GM12892 (cell line): ENCODE data around the gene SH3RF1.

Experiments used
- POLR2A ChIP-seq: IDR thresholded peaks from 2 replicates; pipeline ENCODE4 v1.6.1; 2011; ENCODE audit warnings: low read depth, low read length, control low read depth
- TAF1 ChIP-seq: IDR thresholded peaks from 2 replicates; pipeline ENCODE4 v1.6.1; 2011; ENCODE audit warnings: low read depth, mild to moderate bottlenecking, control low read depth, low read length, borderline replicate concordance

DNA sequence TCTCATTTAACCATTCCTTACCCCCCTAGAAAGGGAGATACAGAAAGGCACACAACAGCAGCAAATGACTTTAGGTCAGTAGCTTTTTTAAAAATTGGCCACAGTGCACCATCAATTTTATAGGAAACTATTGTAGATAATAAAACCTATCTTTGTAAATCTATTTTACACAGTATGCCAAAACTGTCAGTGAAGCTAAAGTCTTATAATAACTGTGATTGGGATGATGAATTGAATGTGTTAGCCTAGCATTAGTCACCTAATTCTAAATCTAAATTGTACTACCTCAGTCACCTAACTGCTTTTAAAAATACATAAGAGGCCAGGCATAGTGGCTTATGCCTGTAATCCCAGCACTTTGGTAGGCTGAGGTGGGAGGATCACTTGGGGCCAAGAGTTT, 44.2 kb downstream of the SH3RF1 start:
- no peak for TF ChIP-seq TAF1
- TF ChIP-seq POLR2A: no peak
